Transverse colon (tissue), 4 donors: Measurements from ENCODE around the gene ARHGAP12.

Experiments used
- CTCF ChIP-seq, 5 experiments: fragments of 200-600 bp in 3 of 5; fragments of 450-650 bp in 2 of 5; sonication (generic) in 3 of 5; IDR thresholded peaks; 1 replicate in 2 of 5; 2 replicates in 3 of 5; pipeline ENCODE4 v1.5.1; 2016 to 2017; ENCODE audit warnings: antibody characterized with exemption in 5 of 5, inconsistent platforms in 3 of 5, mild to moderate bottlenecking in 2 of 5, moderate library complexity in 1 of 5
- POLR2AphosphoS5 ChIP-seq, 3 donors: sonication (generic); formaldehyde crosslinking; IDR thresholded peaks; one replicate each; pipeline ENCODE4 v1.6.1; 2016; ENCODE audit warnings: antibody characterized with exemption in 3 of 3

DNA sequence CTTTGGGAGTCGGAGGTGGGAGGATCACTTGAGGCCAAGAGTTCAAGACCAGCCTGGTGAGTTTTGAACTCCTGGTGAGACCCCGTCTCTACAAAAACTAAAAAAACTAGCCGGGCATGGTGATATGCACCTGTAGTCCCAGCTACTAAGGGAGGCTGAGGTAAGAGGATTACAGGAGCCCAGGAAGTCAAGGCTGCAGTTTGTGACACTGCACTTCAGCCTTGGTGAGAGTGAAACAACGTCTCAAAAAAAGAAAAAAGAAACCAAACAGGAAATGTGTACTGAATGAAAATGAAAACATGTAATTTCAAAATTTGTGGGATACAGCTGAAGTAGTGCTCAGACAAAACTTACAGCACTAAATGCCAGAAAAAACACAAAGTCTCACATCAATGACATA is 7.6 kb downstream of the ARHGAP12 start:
- TF ChIP-seq CTCF (IDR thresholded peaks at IDR 0.05) (no peak), POLR2AphosphoS5 (IDR thresholded peaks at IDR 0.05) (no peak)
